Heart right ventricle (tissue), 16 donors: ENCODE measurements around the gene ARFGAP1. TPM values are rescaled to one million over a fixed set of nuclear protein-coding genes. Genes with fewer than 3 reads are reported as not detected.

Experiments used
- ATAC-seq, 8 donors: fragments of 200-7000 bp; cut with Tn5 transposase; one replicate each; pipeline ENCODE4 v1.9.1; 2020; ENCODE audit warnings: mild to moderate bottlenecking in 8 of 8, moderate library complexity in 8 of 8, moderate number of reproducible peaks in 1 of 8
- DNase-seq, 2 donors: peaks; one replicate each; pipeline ENCODE4 v3.0.0-alpha.2; 2020
- H3K27ac ChIP-seq, 10 donors: fragments of 200-600 bp; sonication (generic) in 2 of 10; one replicate each; pipeline versions ENCODE4 v1.5.0 to v1.8.0; 2020 to 2022; ENCODE audit warnings: mild to moderate bottlenecking in 3 of 10
- H3K27me3 ChIP-seq, 7 donors: fragments of 200-600 bp; one replicate each; pipeline ENCODE4 v1.8.0; 2021 to 2022; ENCODE audit warnings: mild to moderate bottlenecking in 2 of 7
- H3K36me3 ChIP-seq, 9 donors: fragments of 200-600 bp; sonication (generic) in 1 of 9; one replicate each; pipeline versions ENCODE4 v1.5.0 to v1.8.0; 2020 to 2022; ENCODE audit warnings: mild to moderate bottlenecking in 2 of 9
- H3K4me1 ChIP-seq, 9 donors: fragments of 200-600 bp; sonication (generic) in 1 of 9; one replicate each; pipeline versions ENCODE4 v1.5.0 to v1.8.0; 2020 to 2022; ENCODE audit warnings: mild to moderate bottlenecking in 4 of 9
- H3K4me3 ChIP-seq, 10 donors: fragments of 200-600 bp; sonication (generic) in 2 of 10; one replicate each; pipeline versions ENCODE4 v1.5.0 to v1.8.0; 2020 to 2022; ENCODE audit warnings: mild to moderate bottlenecking in 7 of 10, moderate library complexity in 2 of 10
- H3K9me3 ChIP-seq, 11 donors: fragments of 200-600 bp in 10 of 11; sonication (generic) in 2 of 11; one replicate each; pipeline versions ENCODE4 v1.5.0 to v1.8.0; 2013 to 2022; ENCODE audit warnings: mild to moderate bottlenecking in 2 of 11, control low read depth in 1 of 11, moderate library complexity in 1 of 11
- WGBS, 2 donors: extraction: QIAGEN DNeasy Blood & Tissue Kit; methylation state at CpG; one replicate each; pipeline ENCODE4 v1.1.7; 2013; ENCODE audit warnings: inconsistent platforms in 1 of 2; 5-methylcytosine and 5-hydroxymethylcytosine counted together
- intact Hi-C, 10 donors: fragments of 100-400 bp; cut with DNase I; formaldehyde crosslinking; loops; one replicate each; pipeline versions ENCODE4 v1.11.1 to v1.14.2; 2022
- polyA plus RNA-seq, 2 donors: library from polyadenylated mRNA; stranded (reverse); fragments of 200-250 nt; gene quantifications; one replicate each; pipeline ENCODE4 v1.2.3, GENCODE V29; 2013
- total RNA-seq, 10 donors: library from RNA; stranded (reverse); fragmentation: NEBNext Ultra II Directional in 3 of 10; extraction: Animal tissue kit (Norgen Biotek cat#: 25700) in 3 of 10; gene quantifications; one replicate each; pipeline versions ENCODE4 v1.2.1 to v1.2.4, GENCODE V29; 2021 to 2023
- TF ChIP-seq, protein P1 (sequence below), 9 donors: fragments of 200-600 bp; sonication (generic) in 2 of 9; IDR thresholded peaks; one replicate each; pipeline versions ENCODE4 v1.5.0 to v1.8.0; 2021 to 2022; ENCODE audit warnings: antibody characterized with exemption in 9 of 9, mild to moderate bottlenecking in 5 of 9, moderate library complexity in 1 of 9
- donor health status: Arrhythmogenic right ventricular cardiomyopathy.
- donor health status: ischemic (EF 13 %, LVEDD 7.1; RV severe dilation, severe dysfunction).
- donor health status: healthy with polysubstance abuse.
- donor health status: DM: no; HTN: yes; CAD: no.
- donor health status: DM: no; HTN: no; CAD: no.
- donor health status: ischemic (EF 25% LVEDD 6.9; RV normal size, moderate dysfunction).
- donor health status: ischemic (EF 25% LVEDD 5.7; RV mildly dilated, moderate dysfunction).
- donor health status: healthy.
- donor health status: DM: yes; HTN: yes; CAD: no.
- donor health status: Ischemic cardiomyopathy.
- donor health status: ischemic (EF 35%, LVEDD 5.7; RV mildly dilated, moderate dysfunction).
- donor health status: nonischemic (EF 11% LVEDD 7.7; RV severe dilation, severe dysfunction).
- donor health status: DM: yes; HTN: yes; CAD: no.
- donor health status: PGD.
- donor health status: ischemic (EF 29% LVEDD 5.4; RV normal size, mild dysfunction).
- donor health status: nonischemic (EF 23%, LVEDD 6.1; RV moderate dilation, normal function).

ARFGAP1 gene
- total and polyA plus RNA-seq, 12 donors: 20.4 to 72.6 (median 32.3) TPM

DNA sequence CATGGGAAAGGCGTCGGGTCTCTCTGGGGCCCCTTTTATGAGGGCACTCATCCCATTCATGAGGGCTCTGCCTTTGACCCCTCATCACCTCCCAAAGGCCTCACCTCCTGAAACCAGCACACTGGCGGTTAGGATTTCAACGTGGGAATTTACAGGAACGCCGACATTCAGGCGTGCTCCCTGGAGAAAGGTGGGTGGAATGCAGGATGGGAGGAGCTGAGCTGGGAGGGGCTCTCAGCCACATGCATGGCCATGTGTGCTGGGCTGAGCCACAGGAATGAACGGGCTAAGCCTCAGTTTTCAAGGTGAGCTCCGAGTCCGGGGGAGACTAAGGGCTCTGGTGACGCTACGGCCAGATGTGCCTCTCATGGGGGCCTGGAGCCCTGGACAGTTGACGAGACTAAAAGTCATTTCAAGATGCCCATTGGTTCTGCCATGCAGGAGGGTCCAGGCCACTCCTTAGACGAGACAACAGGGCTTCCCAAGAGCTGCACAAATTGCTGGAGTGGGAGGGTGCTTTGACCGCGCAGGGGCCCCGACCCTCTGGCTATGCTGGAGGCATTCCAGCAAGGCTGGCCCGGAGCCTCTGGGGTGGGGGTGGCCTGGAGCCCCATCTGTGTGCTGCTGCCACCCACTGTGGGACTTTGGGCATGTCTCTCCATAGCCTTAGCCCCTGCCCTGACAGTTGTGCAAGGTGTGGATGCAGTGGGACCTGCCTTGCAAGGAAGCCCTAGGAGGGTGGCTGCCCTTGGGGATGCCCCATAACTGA is 3.8 kb upstream of the ARFGAP1 start:
- Histone ChIP-seq H3K27ac (no peak overlapping the region), H3K4me3 (no peak overlapping the region), H3K36me3 (no peaks in the 10 kb centered on the region), H3K9me3 (no peaks in the 10 kb centered on the region), H3K4me1 (peaks cover 4 to 19% (median 13%) of the 10 kb centered on the region in 9 donors), H3K27me3 (peaks cover 0 to 39% (median 30%) of the 10 kb centered on the region in 7 donors)
- WGBS, 2 donors: 40 to 43% methylated on average over 18 of the region's 18 CpGs
- ATAC-seq: no peak
- intact Hi-C loops: no loop called here
- no peak for DNase-seq
- TF ChIP-seq, protein P1, sequence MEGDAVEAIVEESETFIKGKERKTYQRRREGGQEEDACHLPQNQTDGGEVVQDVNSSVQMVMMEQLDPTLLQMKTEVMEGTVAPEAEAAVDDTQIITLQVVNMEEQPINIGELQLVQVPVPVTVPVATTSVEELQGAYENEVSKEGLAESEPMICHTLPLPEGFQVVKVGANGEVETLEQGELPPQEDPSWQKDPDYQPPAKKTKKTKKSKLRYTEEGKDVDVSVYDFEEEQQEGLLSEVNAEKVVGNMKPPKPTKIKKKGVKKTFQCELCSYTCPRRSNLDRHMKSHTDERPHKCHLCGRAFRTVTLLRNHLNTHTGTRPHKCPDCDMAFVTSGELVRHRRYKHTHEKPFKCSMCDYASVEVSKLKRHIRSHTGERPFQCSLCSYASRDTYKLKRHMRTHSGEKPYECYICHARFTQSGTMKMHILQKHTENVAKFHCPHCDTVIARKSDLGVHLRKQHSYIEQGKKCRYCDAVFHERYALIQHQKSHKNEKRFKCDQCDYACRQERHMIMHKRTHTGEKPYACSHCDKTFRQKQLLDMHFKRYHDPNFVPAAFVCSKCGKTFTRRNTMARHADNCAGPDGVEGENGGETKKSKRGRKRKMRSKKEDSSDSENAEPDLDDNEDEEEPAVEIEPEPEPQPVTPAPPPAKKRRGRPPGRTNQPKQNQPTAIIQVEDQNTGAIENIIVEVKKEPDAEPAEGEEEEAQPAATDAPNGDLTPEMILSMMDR (IDR thresholded peaks at IDR 0.05): no peak

DNA sequence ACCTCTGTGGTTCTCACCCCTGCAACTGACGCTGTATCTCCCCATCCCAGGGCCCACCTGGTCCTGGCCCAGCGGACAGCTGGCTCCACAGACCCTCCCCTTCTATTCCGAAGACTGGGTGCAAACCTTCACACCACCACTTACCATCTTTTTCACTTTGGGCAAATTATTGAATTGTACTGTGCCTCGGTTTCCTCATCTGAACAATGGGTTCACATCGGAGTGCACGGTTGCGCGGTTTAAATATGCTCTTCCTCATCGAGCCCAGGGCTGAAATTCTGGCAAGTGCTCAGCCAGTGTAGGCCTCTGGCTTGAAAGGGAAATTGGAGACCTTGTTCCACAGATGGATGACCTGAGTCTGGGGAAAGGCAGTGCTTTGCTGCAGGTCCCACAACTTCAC is 2.9 kb upstream of the ARFGAP1 start:
- H3K36me3 ChIP-seq: no peaks in the 10 kb centered on the region
- H3K27ac ChIP-seq: no peak overlapping the region
- ATAC-seq (no peak), DNase-seq (no peak)
- intact Hi-C loops: loop anchor here in 1 of 10 donors (5.0 kb wide), 1 partner anchor 52 kb away; the partner anchor contains the start of gene YTHDF1
- no peak overlapping the region for H3K4me3 ChIP-seq
- 93 to 94% methylated on average over 9 of the region's 9 CpGs for WGBS, 2 donors
- no peaks in the 10 kb centered on the region for H3K9me3 ChIP-seq
- TF ChIP-seq, protein P1 (IDR thresholded peaks at IDR 0.05): no peak
- peaks cover 5 to 24% (median 21%) of the 10 kb centered on the region in 9 donors for H3K4me1 ChIP-seq
- peaks cover 0 to 30% (median 26%) of the 10 kb centered on the region in 7 donors for H3K27me3 ChIP-seq

DNA sequence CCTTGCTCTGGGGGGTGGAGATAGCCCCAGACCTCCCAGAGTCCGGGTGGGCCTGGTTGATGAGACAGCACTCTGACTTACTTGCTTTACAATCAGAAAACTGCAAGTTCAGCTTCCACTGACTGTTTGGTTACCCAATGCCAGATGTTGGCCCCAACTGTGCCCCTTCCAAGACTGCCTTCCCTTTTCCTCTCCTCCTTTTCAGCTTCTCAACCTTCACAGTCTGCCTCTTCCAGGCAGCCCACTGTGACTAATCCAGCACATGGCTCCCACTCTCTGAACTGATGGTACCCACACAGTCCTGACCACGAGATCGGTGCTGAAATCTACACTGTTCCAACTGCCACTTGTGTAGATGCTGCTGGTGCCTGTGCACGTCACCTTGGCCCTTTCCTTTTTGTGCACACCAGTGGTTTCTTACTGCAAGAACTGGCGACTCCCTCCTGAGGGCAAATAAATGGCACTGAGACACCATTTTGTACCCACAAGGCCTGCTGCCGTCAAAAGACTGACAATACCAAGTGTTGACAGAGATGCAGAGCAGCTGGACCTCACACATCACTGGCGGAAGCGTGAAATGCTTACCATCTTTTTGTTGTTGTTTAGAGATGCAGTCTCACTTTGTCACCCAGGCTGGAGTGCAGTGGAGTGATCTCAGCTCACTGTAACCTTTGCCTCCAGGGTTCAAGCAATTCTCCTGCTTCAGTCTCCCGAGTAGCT is 1.8 kb upstream of the ARFGAP1 start:
- no peak for ATAC-seq
- Histone ChIP-seq H3K27ac (no peak overlapping the region), H3K4me3 (no peak overlapping the region), H3K4me1 (peaks cover 5 to 29% (median 21%) of the 10 kb centered on the region in 9 donors), H3K9me3 (no peaks in the 10 kb centered on the region), H3K36me3 (peaks cover 0 to 9% (median 0%) of the 10 kb centered on the region in 9 donors), H3K27me3 (peaks cover 0 to 21% (median 16%) of the 10 kb centered on the region in 7 donors)
- intact Hi-C loops: loop anchor here in 1 of 10 donors (5.0 kb wide), 1 partner anchor 53 kb away; the partner anchor contains the start of gene YTHDF1
- TF ChIP-seq, protein P1 (IDR thresholded peaks at IDR 0.05): no peak
- 90 to 93% methylated on average over 9 of the region's 9 CpGs for WGBS, 2 donors
- no peak for DNase-seq

DNA sequence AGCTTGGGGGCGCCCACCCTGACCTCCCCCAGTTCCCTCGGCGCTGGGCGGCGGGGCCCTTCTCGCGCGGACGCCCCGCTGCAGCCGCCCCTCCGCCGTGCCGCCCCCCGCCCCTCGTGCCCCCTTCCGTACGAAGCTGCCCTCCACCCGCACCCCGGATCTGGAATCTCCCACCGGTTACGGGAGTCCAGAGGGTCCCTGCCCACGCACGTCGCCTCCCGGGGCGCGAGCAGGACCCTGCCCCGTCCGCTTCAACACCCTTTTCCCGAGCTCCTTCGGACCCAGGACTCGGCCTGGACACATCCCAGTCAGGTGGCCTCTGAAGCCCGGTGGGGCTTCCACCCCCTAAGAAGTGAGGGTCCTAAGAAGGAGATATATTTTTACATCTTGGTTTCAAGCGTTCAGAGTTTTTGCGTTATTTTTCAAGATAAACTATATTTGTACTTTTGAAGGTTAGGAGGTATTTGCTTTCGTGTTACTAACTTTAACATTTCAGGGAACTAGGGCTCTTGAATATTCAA is 506 bp downstream of the ARFGAP1 start:
- TF ChIP-seq, protein P1 (IDR thresholded peaks at IDR 0.05): no peak

More for the DNA sequence above, 506 bp downstream of the ARFGAP1 start:
- 0% methylated on average over 35 to 37 of the region's 37 CpGs for WGBS, 2 donors
- Histone ChIP-seq H3K9me3 (no peaks in the 10 kb centered on the region), H3K27me3 (peaks cover 0 to under 1% (median 0%) of the 10 kb centered on the region in 7 donors), H3K4me3 (peak overlapping the region; percentile 76 to 98 (median 86)), H3K4me1 (peaks cover 5 to 29% (median 21%) of the 10 kb centered on the region in 9 donors), H3K27ac (peak overlapping the region in 9 of 10 donors; percentile 58 to 84 (median 73)), H3K36me3 (peaks cover 0 to 32% (median 7%) of the 10 kb centered on the region in 9 donors)
- ATAC-seq (no peak), DNase-seq (no peak)
- intact Hi-C loops: loop anchor here in 1 of 10 donors (5.0 kb wide), 1 partner anchor 56 kb away; the partner anchor contains the start of gene YTHDF1
